H1 (cell line): ENCODE results near the gene POLR1F. TPM values are rescaled to one million over a fixed set of nuclear protein-coding genes. Genes with fewer than 3 reads are reported as not detected.

Experiments used
- CTCF ChIA-PET: fragments of 300-600 bp; sonication (Branson Sonifier 250); formaldehyde crosslinking; loops from one replicate; lab custom pipeline; 2021; ENCODE audit not compliant: partially characterized antibody; lab: Charles Lee
- POLR2A ChIA-PET: fragments of 300-600 bp; sonication (Branson Sonifier 250); formaldehyde crosslinking; loops from one replicate; lab custom pipeline; 2021; ENCODE audit warnings: inconsistent platforms; ENCODE audit not compliant: partially characterized antibody; lab: Charles Lee
- DNase-seq, 2 experiments: peaks; one replicate each; pipeline versions ENCODE4 v3.0.0 to v3.0.0-alpha.2; 2010 to 2022; ENCODE audit warnings: low spot score in 2 of 2, low read depth in 1 of 2, mixed read lengths in 1 of 2
- FAIRE-seq: peaks from 2 replicates; lab custom pipeline; 2011; peaks lifted over from hg19 to GRCh38; lab: Jason Lieb, UNC
- H2AFZ ChIP-seq: 2 replicates; pipeline ENCODE4 v1.8.1; 2012; ENCODE audit warnings: low read length, inconsistent platforms
- H2AK5ac ChIP-seq: 2 replicates; pipeline ENCODE4 v1.6.1; 2013; ENCODE audit warnings: low read depth, low read length
- H2BK120ac ChIP-seq: replicated peaks from 2 replicates; pipeline ENCODE3; 2013; ENCODE audit warnings: low read depth, low read length, inconsistent platforms
- H2BK12ac ChIP-seq: 2 replicates; pipeline ENCODE4 v1.6.1; 2013; ENCODE audit warnings: low read depth, low read length
- H2BK15ac ChIP-seq: 2 replicates; pipeline ENCODE4 v1.6.1; 2013; ENCODE audit warnings: low read length
- H2BK20ac ChIP-seq: 2 replicates; pipeline ENCODE4 v1.6.1; 2013; ENCODE audit warnings: low read length
- H2BK5ac ChIP-seq: 2 replicates; pipeline ENCODE4 v1.6.1; 2013; ENCODE audit warnings: low read depth, low read length
- H3K14ac ChIP-seq: 2 replicates; pipeline ENCODE4 v1.6.1; 2013; ENCODE audit warnings: inconsistent platforms; ENCODE audit not compliant: insufficient read length
- H3K18ac ChIP-seq: 2 replicates; pipeline ENCODE4 v1.6.1; 2013; ENCODE audit warnings: low read length; ENCODE audit errors: extremely low read depth
- H3K23ac ChIP-seq: 2 replicates; pipeline ENCODE4 v1.6.1; 2013; ENCODE audit warnings: inconsistent platforms; ENCODE audit not compliant: insufficient read length
- H3K23me2 ChIP-seq: 2 replicates; pipeline ENCODE4 v1.6.1; 2013; ENCODE audit warnings: low read depth, low read length
- H3K27ac ChIP-seq: 2 replicates; pipeline ENCODE4 v1.6.1; 2011; ENCODE audit warnings: low read depth, low read length, inconsistent platforms
- H3K27me3 ChIP-seq, 4 experiments: replicated peaks in 1 of 4; 1 replicate in 1 of 4; 2 replicates in 3 of 4; pipeline versions ENCODE4 v1.6.1 to v1.8.1; 2011 to 2013; ENCODE audit warnings: low read length in 3 of 4, mild to moderate bottlenecking in 3 of 4, inconsistent platforms in 2 of 4, mixed read lengths in 2 of 4, moderate library complexity in 1 of 4; ENCODE audit not compliant: control insufficient read depth in 3 of 4, insufficient read depth in 3 of 4; ENCODE audit errors: extremely low read depth in 1 of 4
- H3K36me3 ChIP-seq, 4 experiments: 2 replicates each; pipeline versions ENCODE4 v1.6.1 to v1.8.1; 2011 to 2013; ENCODE audit warnings: mild to moderate bottlenecking in 4 of 4, low read length in 3 of 4, moderate library complexity in 2 of 4, control low read depth in 1 of 4, inconsistent platforms in 1 of 4; ENCODE audit not compliant: insufficient read depth in 4 of 4, control insufficient read depth in 2 of 4
- H3K4ac ChIP-seq: replicated peaks from 2 replicates; pipeline ENCODE3; 2013; ENCODE audit warnings: low read length, low read depth, mixed read lengths, inconsistent platforms; ENCODE audit not compliant: insufficient read length
- H3K4me1 ChIP-seq, 4 experiments: replicated peaks in 1 of 4; 1 replicate in 1 of 4; 2 replicates in 3 of 4; pipeline versions ENCODE4 v1.6.1 to v1.8.1; 2011 to 2013; ENCODE audit warnings: low read length in 3 of 4, inconsistent platforms in 2 of 4, mixed read lengths in 1 of 4; ENCODE audit not compliant: insufficient read depth in 4 of 4, control insufficient read depth in 3 of 4
- H3K4me2 ChIP-seq, 2 experiments: 2 replicates each; pipeline versions ENCODE4 v1.6.1 to v1.8.1; 2011 to 2013; ENCODE audit warnings: low read depth in 2 of 2, low read length in 2 of 2, control low read depth in 1 of 2, inconsistent platforms in 1 of 2, mild to moderate bottlenecking in 1 of 2; ENCODE audit not compliant: insufficient read depth in 1 of 2
- H3K4me3 ChIP-seq, 4 experiments: fragments of 200-600, 300-600 bp in 1 of 4; sonication (generic), shearing (Covaris generic), sonication (Bioruptor Twin) in 1 of 4; 2 replicates each; pipeline versions ENCODE4 v1.5.1 to v1.8.1; 2011 to 2016; ENCODE audit warnings: low read length in 4 of 4, low read depth in 3 of 4, control low read depth in 2 of 4, inconsistent platforms in 2 of 4, mild to moderate bottlenecking in 2 of 4, mixed read lengths in 1 of 4, moderate library complexity in 1 of 4; ENCODE audit not compliant: insufficient read depth in 2 of 4; ENCODE audit errors: extremely low read depth in 1 of 4
- H3K56ac ChIP-seq: replicated peaks from 2 replicates; pipeline ENCODE3; 2013; ENCODE audit warnings: low read depth, mild to moderate bottlenecking, mixed read lengths, low read length, inconsistent platforms; ENCODE audit not compliant: insufficient read length
- H3K79me1 ChIP-seq: 2 replicates; pipeline ENCODE4 v1.6.1; 2013; ENCODE audit warnings: low read depth, low read length, control low read depth
- H3K79me2 ChIP-seq, 2 experiments: 2 replicates each; pipeline versions ENCODE4 v1.6.1 to v1.8.1; 2012 to 2013; ENCODE audit warnings: low read length in 2 of 2, mild to moderate bottlenecking in 2 of 2, inconsistent platforms in 1 of 2; ENCODE audit not compliant: insufficient read depth in 2 of 2, control insufficient read depth in 1 of 2
- H3K9ac ChIP-seq, 4 experiments: replicated peaks in 1 of 4; 1 replicate in 1 of 4; 2 replicates in 3 of 4; pipeline versions ENCODE4 v1.6.1 to v1.8.1; 2011 to 2013; ENCODE audit warnings: low read depth in 3 of 4, low read length in 3 of 4, control low read depth in 2 of 4, mild to moderate bottlenecking in 2 of 4, moderate library complexity in 2 of 4, inconsistent platforms in 1 of 4; ENCODE audit errors: extremely low read depth in 1 of 4
- H3K9me3 ChIP-seq, 2 experiments: 2 replicates each; pipeline versions ENCODE4 v1.6.1 to v1.8.1; 2012 to 2013; ENCODE audit warnings: mild to moderate bottlenecking in 2 of 2, moderate library complexity in 2 of 2, control low read depth in 1 of 2, inconsistent platforms in 1 of 2, low read depth in 1 of 2, low read length in 1 of 2, mixed read lengths in 1 of 2; ENCODE audit not compliant: insufficient read depth in 2 of 2
- H4K20me1 ChIP-seq, 2 experiments: replicated peaks in 1 of 2; 2 replicates each; pipeline versions ENCODE3 to v1.8.1; 2011 to 2013; ENCODE audit warnings: inconsistent platforms in 2 of 2, low read length in 2 of 2, mild to moderate bottlenecking in 1 of 2; ENCODE audit not compliant: insufficient read depth in 2 of 2, control insufficient read depth in 1 of 2
- H4K5ac ChIP-seq: 2 replicates; pipeline ENCODE4 v1.6.1; 2013; ENCODE audit warnings: low read length, low read depth, mixed read lengths, inconsistent platforms; ENCODE audit not compliant: insufficient read length
- H4K8ac ChIP-seq: 2 replicates; pipeline ENCODE4 v1.8.0; 2013; ENCODE audit warnings: mild to moderate bottlenecking, moderate library complexity, low read length, inconsistent platforms; ENCODE audit not compliant: insufficient read depth; ENCODE audit errors: extremely low read depth
- H4K91ac ChIP-seq: replicated peaks from 2 replicates; pipeline ENCODE3; 2013; ENCODE audit warnings: low read length, mixed read lengths, inconsistent platforms; ENCODE audit not compliant: insufficient read length
- CHD2 ChIP-seq: IDR thresholded peaks from 2 replicates; pipeline ENCODE4 v1.6.1; 2012; ENCODE audit warnings: low read length, improper control_type of control experiment
- EP300 ChIP-seq, 2 experiments: IDR thresholded peaks; 1 replicate in 1 of 2; 2 replicates in 1 of 2; pipeline ENCODE4 v1.6.1; 2011 to 2012; ENCODE audit warnings: low read depth in 2 of 2, low read length in 2 of 2, mild to moderate bottlenecking in 2 of 2, borderline replicate concordance in 1 of 2, inconsistent platforms in 1 of 2, moderate library complexity in 1 of 2
- GABPA ChIP-seq: IDR thresholded peaks from 2 replicates; pipeline ENCODE4 v1.6.1; 2011; ENCODE audit warnings: mild to moderate bottlenecking, low read length, moderate library complexity, borderline replicate concordance; ENCODE audit not compliant: insufficient read depth
- JUND ChIP-seq: IDR thresholded peaks from 2 replicates; pipeline ENCODE4 v1.6.1; 2011; ENCODE audit warnings: mild to moderate bottlenecking, improper control_type of control experiment, low read length
- KDM1A ChIP-seq: fragments of 200-600, 300-600 bp; sonication (generic); IDR thresholded peaks from 2 replicates; pipeline ENCODE4 v1.7.1; 2016; ENCODE audit warnings: mild to moderate bottlenecking, low read length, borderline replicate concordance
- PHF8 ChIP-seq: fragments of 200-600 bp; sonication (generic); conservative IDR thresholded peaks from 2 replicates; pipeline ENCODE4 v1.7.1; 2012; ENCODE audit warnings: low read depth, mild to moderate bottlenecking, inconsistent platforms, low read length, moderate library complexity
- RAD21 ChIP-seq, 2 experiments: IDR thresholded peaks in 1 of 2; conservative IDR thresholded peaks in 1 of 2; 2 replicates each; pipeline ENCODE4 v1.6.1; 2011; ENCODE audit warnings: low read depth in 2 of 2, low read length in 2 of 2, improper control_type of control experiment in 1 of 2, inconsistent platforms in 1 of 2, mild to moderate bottlenecking in 1 of 2, moderate library complexity in 1 of 2
- RNF2 ChIP-seq: fragments of 200-900, 300-1000 bp; sonication (generic); IDR thresholded peaks from 2 replicates; pipeline ENCODE4 v1.7.1; 2016; ENCODE audit warnings: borderline replicate concordance, low read depth, mild to moderate bottlenecking, antibody characterized with exemption, low read length; ENCODE audit not compliant: poor library complexity, severe bottlenecking; ENCODE audit errors: missing control alignments
- SIX5 ChIP-seq: IDR thresholded peaks from 2 replicates; pipeline ENCODE4 v1.6.1; 2011; ENCODE audit warnings: mild to moderate bottlenecking, low read depth, low read length
- SRF ChIP-seq: IDR thresholded peaks from 2 replicates; pipeline ENCODE4 v1.6.1; 2011; ENCODE audit warnings: mild to moderate bottlenecking, low read depth, low read length, moderate library complexity
- TCF12 ChIP-seq: IDR thresholded peaks from 2 replicates; pipeline ENCODE4 v1.6.1; 2011; ENCODE audit warnings: low read depth, mild to moderate bottlenecking, low read length
- WGBS, 2 experiments: shearing (Covaris generic) in 1 of 2; methylation state at CpG; one replicate each; pipeline versions ENCODE4 v1.1.6 to v1.1.7; 2013 to 2015; ENCODE audit warnings: low lambda C conversion rate in 2 of 2, mixed read lengths in 2 of 2, inconsistent platforms in 1 of 2, low coverage in 1 of 2, missing lambda C conversion rate in 1 of 2; ENCODE audit not compliant: insufficient replicate concordance in 2 of 2, insufficient coverage in 1 of 2, insufficient read length in 1 of 2; ENCODE audit errors: extremely low coverage in 1 of 2, missing lambda C conversion rate in 1 of 2; 5-methylcytosine and 5-hydroxymethylcytosine counted together
- polyA plus RNA-seq, 7 experiments: library from polyadenylated mRNA; depleted of rRNA in 3 of 7; stranded (reverse) in 5 of 7; unstranded in 2 of 7; fragments of >200 nt in 5 of 7; fragments of 200-250 nt in 2 of 7; gene quantifications; 1 replicate in 5 of 7; 2 replicates in 1 of 7; 4 replicates in 1 of 7; pipeline versions ENCODE4 v1.2.1 to v1.2.3, GENCODE V29; 2011 to 2013; ENCODE audit warnings: missing spikeins in 2 of 7, mixed read lengths in 2 of 7
- total RNA-seq: library from RNA; stranded (reverse); fragmentation: NEBNext Ultra II Directional; extraction: Animal tissue kit (Norgen Biotek cat#: 25700); gene quantifications from 2 replicates; pipeline ENCODE4 v1.2.1, GENCODE V29; 2021
- TF ChIP-seq, protein P1 (sequence below): IDR thresholded peaks from 2 replicates; pipeline ENCODE4 v1.6.1; 2012; ENCODE audit warnings: inconsistent platforms

POLR1F gene
- total and polyA plus RNA-seq, 2 of the 8 experiments (the other 6 are each of a cell fraction or from before 2014, with no cell fraction given), result 11.2 to 24.6 TPM

- no peaks in the 10 kb centered on the region for H3K9me3 ChIP-seq
- no peak overlapping the region for H2BK120ac ChIP-seq
- no peak for FAIRE-seq
- H3K9ac ChIP-seq, result no peak overlapping the region
- no peak overlapping the region for H4K91ac ChIP-seq
- H3K79me1 ChIP-seq, result no peaks in the 10 kb centered on the region
- H2BK5ac ChIP-seq, result no peak overlapping the region
- no peak overlapping the region for H3K18ac ChIP-seq
- no peak overlapping the region for H3K4ac ChIP-seq
- H3K36me3 ChIP-seq, result no peaks in the 10 kb centered on the region
- H3K4me1 ChIP-seq, result no peaks in the 10 kb centered on the region
- no peaks in the 10 kb centered on the region; the same call in 1 of the 2 replicates for H3K23me2 ChIP-seq
- no peak overlapping the region for H2AK5ac ChIP-seq
- no peak overlapping the region for H3K23ac ChIP-seq
- no peak overlapping the region for H3K27ac ChIP-seq
- H3K4me3 ChIP-seq, result no peak overlapping the region
- WGBS, 2 experiments, result 79% methylated on average over 1 of the region's 1 CpG; no CpG with 5 or more reads in 1 of the 2 experiments
- H2BK12ac ChIP-seq, result no peak overlapping the region
- H2AFZ ChIP-seq, result no peak overlapping the region
- no peak overlapping the region for H3K4me2 ChIP-seq
- H4K8ac ChIP-seq, result no peak overlapping the region
- no peak overlapping the region for H2BK15ac ChIP-seq
- no peaks in the 10 kb centered on the region for H3K79me2 ChIP-seq
- no peak overlapping the region for H2BK20ac ChIP-seq
- no peak for DNase-seq
- H3K14ac ChIP-seq, result no peak overlapping the region
- no peak overlapping the region for H4K5ac ChIP-seq
- H3K27me3 ChIP-seq, result no peaks in the 10 kb centered on the region
- H3K56ac ChIP-seq, result no peak overlapping the region
- CTCF ChIA-PET, result interaction anchor here (0.6 to 4.1 kb wide), 8 partner anchors 10 to 882 kb away, joined by 3 to 30 read pairs (median 4); no protein-coding TSS in a partner anchor
- H4K20me1 ChIP-seq, result no peaks in the 10 kb centered on the region
- POLR2A ChIA-PET, result interaction anchor here (1.1 kb wide), 1 partner anchor 14 kb away, joined by 3 read pairs; no protein-coding TSS in a partner anchor
- TF ChIP-seq RAD21 (IDR thresholded peaks at IDR 0.05 in 1 of 2, conservative IDR thresholded peaks at IDR 0.05 in 1 of 2; ENCODE audit: low read depth in 2 of 2, low read length in 2 of 2), result no peak
- TF ChIP-seq, protein P1, sequence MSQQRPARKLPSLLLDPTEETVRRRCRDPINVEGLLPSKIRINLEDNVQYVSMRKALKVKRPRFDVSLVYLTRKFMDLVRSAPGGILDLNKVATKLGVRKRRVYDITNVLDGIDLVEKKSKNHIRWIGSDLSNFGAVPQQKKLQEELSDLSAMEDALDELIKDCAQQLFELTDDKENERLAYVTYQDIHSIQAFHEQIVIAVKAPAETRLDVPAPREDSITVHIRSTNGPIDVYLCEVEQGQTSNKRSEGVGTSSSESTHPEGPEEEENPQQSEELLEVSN, result no peak
- no peak for TF ChIP-seq KDM1A
- no peak for TF ChIP-seq JUND
- no peak for TF ChIP-seq RNF2
- no peak for TF ChIP-seq SRF
- TF ChIP-seq GABPA, result no peak
- no peak for TF ChIP-seq EP300 (IDR thresholded peaks at IDR 0.05; ENCODE audit: borderline replicate concordance in 1 of 2, low read depth in 2 of 2, low read length in 2 of 2)
- TF ChIP-seq PHF8, result no peak
- no peak for TF ChIP-seq CHD2
- no peak for TF ChIP-seq SIX5
- no peak for TF ChIP-seq TCF12
Measured at GRCh38 chr7:19715499-19715898, 6.7 kb upstream of the POLR1F start.
